ENCODE data around the gene SNAPIN.
A peak's percentile ranks its signal among the peaks of the same experiment; 100 is the strongest.

The SNAPIN gene

GRCh38 chr1:153626477-153626903 is 32.0 kb upstream of the SNAPIN start:
- TF ChIP-seq CTCF (IDR thresholded peaks at IDR 0.05; ENCODE audit: borderline replicate concordance, control extremely low read depth, extremely low read depth, insufficient read depth, missing control alignments): no peak
- in situ Hi-C loops (cut with MboI; ENCODE audit: low sequenced_read_pairs, unreplicated experiment): no loop called here
- no peak for DNase-seq (ENCODE audit: low spot score)

- TF ChIP-seq CTCF (IDR thresholded peaks at IDR 0.05; ENCODE audit: borderline replicate concordance, control extremely low read depth, extremely low read depth, insufficient read depth, missing control alignments): peak; percentile 54
- in situ Hi-C loops (cut with MboI; ENCODE audit: low sequenced_read_pairs, unreplicated experiment): no loop called here
- peak; percentile 85 for DNase-seq (ENCODE audit: low spot score)
Observed at GRCh38 chr1:153626904-153627714, 31.4 kb upstream of the SNAPIN start, which contains the start of gene S100A13. Gene S100A13, minus strand, starts transcription at chr1:153627505. Its CDS starts 1,033 bp downstream, at chr1:153626472.

- no peak for DNase-seq (ENCODE audit: low spot score)
- no peak for TF ChIP-seq CTCF (IDR thresholded peaks at IDR 0.05; ENCODE audit: borderline replicate concordance, control extremely low read depth, extremely low read depth, insufficient read depth, missing control alignments)
- in situ Hi-C loops (cut with MboI; ENCODE audit: low sequenced_read_pairs, unreplicated experiment): no loop called here
Observed at GRCh38 chr1:153627715-153628626, 30.5 kb upstream of the SNAPIN start, which contains the start of gene S100A1. Gene S100A1, plus strand, starts transcription at chr1:153628434. Its CDS starts 2,088 bp downstream, at chr1:153630522.

- no peak for TF ChIP-seq CTCF (IDR thresholded peaks at IDR 0.05; ENCODE audit: borderline replicate concordance, control extremely low read depth, extremely low read depth, insufficient read depth, missing control alignments)
- no peak for DNase-seq (ENCODE audit: low spot score)
- in situ Hi-C loops (cut with MboI; ENCODE audit: low sequenced_read_pairs, unreplicated experiment): no loop called here
Observed at GRCh38 chr1:153628638-153629342, 29.7 kb upstream of the SNAPIN start.

- no peak for DNase-seq (ENCODE audit: low spot score)
- no peak for TF ChIP-seq CTCF (IDR thresholded peaks at IDR 0.05; ENCODE audit: borderline replicate concordance, control extremely low read depth, extremely low read depth, insufficient read depth, missing control alignments)
- in situ Hi-C loops (cut with MboI; ENCODE audit: low sequenced_read_pairs, unreplicated experiment): no loop called here
Observed at GRCh38 chr1:153629343-153629665, 29.2 kb upstream of the SNAPIN start.

GRCh38 chr1:153629971-153630370 is 28.5 kb upstream of the SNAPIN start:
- no peak for DNase-seq (ENCODE audit: low spot score)
- no peak for TF ChIP-seq CTCF (IDR thresholded peaks at IDR 0.05; ENCODE audit: borderline replicate concordance, control extremely low read depth, extremely low read depth, insufficient read depth, missing control alignments)
- in situ Hi-C loops (cut with MboI; ENCODE audit: low sequenced_read_pairs, unreplicated experiment): no loop called here
